ENCODE measurements around the gene STAT1. TPM values are rescaled to one million over a fixed set of nuclear protein-coding genes. Genes with fewer than 3 reads are reported as not detected.

STAT1 gene
- total RNA-seq, 1 experiment from 2014 or later: 73.4 TPM

- TF ChIP-seq TCF7L2 (IDR thresholded peaks at IDR 0.05; ENCODE audit: low read depth, low read length) (no peak), REST (IDR thresholded peaks at IDR 0.05; ENCODE audit: insufficient read depth in 1 of 2, low read depth in 2 of 2, low read length in 1 of 2) (no peak), POLR2AphosphoS5 (IDR thresholded peaks at IDR 0.05; ENCODE audit: low read depth, low read length) (no peak), SIN3A (IDR thresholded peaks at IDR 0.05; ENCODE audit: borderline replicate concordance, insufficient read depth, low read depth, low read length) (no peak)
- TF ChIP-seq, protein P1, sequence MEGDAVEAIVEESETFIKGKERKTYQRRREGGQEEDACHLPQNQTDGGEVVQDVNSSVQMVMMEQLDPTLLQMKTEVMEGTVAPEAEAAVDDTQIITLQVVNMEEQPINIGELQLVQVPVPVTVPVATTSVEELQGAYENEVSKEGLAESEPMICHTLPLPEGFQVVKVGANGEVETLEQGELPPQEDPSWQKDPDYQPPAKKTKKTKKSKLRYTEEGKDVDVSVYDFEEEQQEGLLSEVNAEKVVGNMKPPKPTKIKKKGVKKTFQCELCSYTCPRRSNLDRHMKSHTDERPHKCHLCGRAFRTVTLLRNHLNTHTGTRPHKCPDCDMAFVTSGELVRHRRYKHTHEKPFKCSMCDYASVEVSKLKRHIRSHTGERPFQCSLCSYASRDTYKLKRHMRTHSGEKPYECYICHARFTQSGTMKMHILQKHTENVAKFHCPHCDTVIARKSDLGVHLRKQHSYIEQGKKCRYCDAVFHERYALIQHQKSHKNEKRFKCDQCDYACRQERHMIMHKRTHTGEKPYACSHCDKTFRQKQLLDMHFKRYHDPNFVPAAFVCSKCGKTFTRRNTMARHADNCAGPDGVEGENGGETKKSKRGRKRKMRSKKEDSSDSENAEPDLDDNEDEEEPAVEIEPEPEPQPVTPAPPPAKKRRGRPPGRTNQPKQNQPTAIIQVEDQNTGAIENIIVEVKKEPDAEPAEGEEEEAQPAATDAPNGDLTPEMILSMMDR (IDR thresholded peaks at IDR 0.05): no peak
- ATAC-seq (no peak), DNase-seq (ENCODE audit: low read depth, low spot score) (no peak)
- H3K27ac ChIP-seq (ENCODE audit: low read length): no peak overlapping the region
- ChIA-PET POLR2A (no interaction called here), CTCF (no interaction called here)
- no peaks in the 10 kb centered on the region for H3K9me3 ChIP-seq (ENCODE audit: control insufficient read depth, insufficient read depth, low read depth, low read length)
- intact Hi-C loops (cut with micrococcal nuclease; ENCODE audit: unreplicated experiment) (no loop called here), in situ Hi-C loops (cut with HindIII; ENCODE audit: low pct_unique_long_range_greater_than_20kb, low sequenced_read_pairs) (no loop called here)
- H3K36me3 ChIP-seq (ENCODE audit: control insufficient read depth, insufficient read depth, low read length): no peaks in the 10 kb centered on the region
- no peaks in the 10 kb centered on the region; the same call in none of the 2 replicates for H3K27me3 ChIP-seq (ENCODE audit: control insufficient read depth, insufficient read depth, low read length)
- H3K4me1 ChIP-seq (ENCODE audit: control insufficient read depth, insufficient read depth, low read length): no peaks in the 10 kb centered on the region
- H3K4me3 ChIP-seq (ENCODE audit: low read depth in 2 of 2, low read length in 2 of 2): no peak overlapping the region
- BruUV-seq (replicated peaks): no TSS peak
Observed at GRCh38 chr2:191029280-191029950, 15.4 kb upstream of the STAT1 start.

DNA sequence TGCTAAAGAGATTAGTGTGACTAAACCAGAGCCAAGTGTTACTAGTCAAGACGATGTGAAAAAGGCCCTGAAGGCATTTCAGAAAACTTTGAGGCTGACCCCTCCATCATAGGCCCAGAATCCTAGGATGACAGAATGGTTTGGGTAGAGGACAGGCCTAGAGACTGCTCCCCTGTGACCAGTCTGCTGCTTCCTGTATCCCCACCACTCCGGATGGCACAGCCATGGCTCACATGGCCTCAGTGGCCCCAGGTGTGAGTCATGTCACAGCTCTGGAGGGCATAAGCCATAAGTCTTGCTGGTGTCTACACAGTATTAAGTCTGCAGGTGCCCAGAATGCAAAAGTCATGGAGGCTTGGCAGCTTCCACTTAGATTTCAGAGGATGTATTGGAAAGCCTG is 12.4 kb upstream of the STAT1 start:
- ATAC-seq: no peak
- intact Hi-C loops (cut with micrococcal nuclease; ENCODE audit: unreplicated experiment): no loop called here

More for the DNA sequence above, 12.4 kb upstream of the STAT1 start:
- H3K27me3 ChIP-seq (ENCODE audit: control insufficient read depth, insufficient read depth, low read length): no peaks in the 10 kb centered on the region; the same call in 1 of the 2 replicates
- no peaks in the 10 kb centered on the region for H3K9me3 ChIP-seq (ENCODE audit: control insufficient read depth, insufficient read depth, low read depth, low read length)
- no TSS peak for BruUV-seq (replicated peaks)
- no peak for DNase-seq (ENCODE audit: low read depth, low spot score)
- no peak overlapping the region for H3K4me3 ChIP-seq (ENCODE audit: low read depth in 2 of 2, low read length in 2 of 2)
- TF ChIP-seq, protein P1 (IDR thresholded peaks at IDR 0.05): no peak
- no peak for TF ChIP-seq SIN3A (IDR thresholded peaks at IDR 0.05; ENCODE audit: borderline replicate concordance, insufficient read depth, low read depth, low read length)
- no peak for TF ChIP-seq REST (IDR thresholded peaks at IDR 0.05; ENCODE audit: insufficient read depth in 1 of 2, low read depth in 2 of 2, low read length in 1 of 2)
- TF ChIP-seq POLR2AphosphoS5 (IDR thresholded peaks at IDR 0.05; ENCODE audit: low read depth, low read length): no peak
- TF ChIP-seq TCF7L2 (IDR thresholded peaks at IDR 0.05; ENCODE audit: low read depth, low read length): no peak
- H3K36me3 ChIP-seq (ENCODE audit: control insufficient read depth, insufficient read depth, low read length): no peaks in the 10 kb centered on the region
- H3K27ac ChIP-seq (ENCODE audit: low read length): no peak overlapping the region
- in situ Hi-C loops (cut with HindIII; ENCODE audit: low pct_unique_long_range_greater_than_20kb, low sequenced_read_pairs): no loop called here
- POLR2A ChIA-PET: no interaction called here
- CTCF ChIA-PET: no interaction called here
- peaks cover 7% of the 10 kb centered on the region for H3K4me1 ChIP-seq (ENCODE audit: control insufficient read depth, insufficient read depth, low read length)
